ENCODE measurements around the gene MYO15B.
A peak's percentile ranks its signal among the peaks of the same experiment; 100 is the strongest.
"Not testable (repeated sequence)": the region's sequence is repeated elsewhere in the genome, so short reads cannot be mapped to it uniquely, and the experiment has no call there.

MYO15B gene

GRCh38 chr17:75628425-75628824 lies 40.8 kb downstream of the MYO15B start:
- DNase-seq = no peak

GRCh38 chr17:75629157-75629556 lies 41.6 kb downstream of the MYO15B start:
- DNase-seq = no peak

- DNase-seq = no peak
Measured at GRCh38 chr17:75630071-75630917, 42.7 kb downstream of the MYO15B start.

GRCh38 chr17:75631353-75631752 lies 43.8 kb downstream of the MYO15B start:
- DNase-seq = no peak

- DNase-seq = no peak
Measured at GRCh38 chr17:75632428-75632827, 44.8 kb downstream of the MYO15B start.

GRCh38 chr17:75632863-75633485 lies 45.4 kb downstream of the MYO15B start, which contains the start of gene SMIM5:
Gene SMIM5, plus strand, starts transcription at chr17:75633434. Its CDS starts 6,768 bp downstream, at chr17:75640202.
- peak; percentile 53 for DNase-seq

GRCh38 chr17:75633486-75634375 lies 46.1 kb downstream of the MYO15B start:
- peak; percentile 92 for DNase-seq

- DNase-seq = no peak
Measured at GRCh38 chr17:75634376-75634740, 46.8 kb downstream of the MYO15B start.

GRCh38 chr17:75634754-75635609 lies 47.4 kb downstream of the MYO15B start:
- no peak for DNase-seq

- DNase-seq = peak; percentile 32
Measured at GRCh38 chr17:75635610-75636202, 48.1 kb downstream of the MYO15B start.

- DNase-seq = no peak
Measured at GRCh38 chr17:75636381-75637142, 49.0 kb downstream of the MYO15B start.

GRCh38 chr17:75637143-75637538 lies 49.5 kb downstream of the MYO15B start:
- DNase-seq = no peak

- no peak for DNase-seq
Measured at GRCh38 chr17:75637551-75637950, 50.0 kb downstream of the MYO15B start.

- DNase-seq = not testable (repeated sequence)
Measured at GRCh38 chr17:75638039-75638438, 50.4 kb downstream of the MYO15B start.

GRCh38 chr17:75638893-75639292 lies 51.3 kb downstream of the MYO15B start:
- DNase-seq = no peak

GRCh38 chr17:75639327-75639726 lies 51.7 kb downstream of the MYO15B start:
- no peak for DNase-seq

- no peak for DNase-seq
Measured at GRCh38 chr17:75639771-75640555, 52.4 kb downstream of the MYO15B start.

- DNase-seq = no peak
Measured at GRCh38 chr17:75640556-75641119, 53.0 kb downstream of the MYO15B start.

- DNase-seq = no peak
Measured at GRCh38 chr17:75641343-75641742, 53.7 kb downstream of the MYO15B start.

Data from NCI-H2171 (cell line).